K562 treated with DMSO at 1 percent for 4 hours (cell line): ENCODE data around the gene MAD2L1BP. TPM values are rescaled to one million over a fixed set of nuclear protein-coding genes. Genes with fewer than 3 reads are reported as not detected.

Experiments
- total RNA-seq: library from RNA; unstranded; fragments of 300-600 nt; gene quantifications from 2 replicates; pipeline ENCODE4 v1.2.3, GENCODE V29; 2022; ENCODE audit not compliant: insufficient read depth

MAD2L1BP gene, protein sequence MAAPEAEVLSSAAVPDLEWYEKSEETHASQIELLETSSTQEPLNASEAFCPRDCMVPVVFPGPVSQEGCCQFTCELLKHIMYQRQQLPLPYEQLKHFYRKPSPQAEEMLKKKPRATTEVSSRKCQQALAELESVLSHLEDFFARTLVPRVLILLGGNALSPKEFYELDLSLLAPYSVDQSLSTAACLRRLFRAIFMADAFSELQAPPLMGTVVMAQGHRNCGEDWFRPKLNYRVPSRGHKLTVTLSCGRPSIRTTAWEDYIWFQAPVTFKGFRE
- 64.2 and 69.6 TPM in 2 replicates for total RNA-seq

DNA sequence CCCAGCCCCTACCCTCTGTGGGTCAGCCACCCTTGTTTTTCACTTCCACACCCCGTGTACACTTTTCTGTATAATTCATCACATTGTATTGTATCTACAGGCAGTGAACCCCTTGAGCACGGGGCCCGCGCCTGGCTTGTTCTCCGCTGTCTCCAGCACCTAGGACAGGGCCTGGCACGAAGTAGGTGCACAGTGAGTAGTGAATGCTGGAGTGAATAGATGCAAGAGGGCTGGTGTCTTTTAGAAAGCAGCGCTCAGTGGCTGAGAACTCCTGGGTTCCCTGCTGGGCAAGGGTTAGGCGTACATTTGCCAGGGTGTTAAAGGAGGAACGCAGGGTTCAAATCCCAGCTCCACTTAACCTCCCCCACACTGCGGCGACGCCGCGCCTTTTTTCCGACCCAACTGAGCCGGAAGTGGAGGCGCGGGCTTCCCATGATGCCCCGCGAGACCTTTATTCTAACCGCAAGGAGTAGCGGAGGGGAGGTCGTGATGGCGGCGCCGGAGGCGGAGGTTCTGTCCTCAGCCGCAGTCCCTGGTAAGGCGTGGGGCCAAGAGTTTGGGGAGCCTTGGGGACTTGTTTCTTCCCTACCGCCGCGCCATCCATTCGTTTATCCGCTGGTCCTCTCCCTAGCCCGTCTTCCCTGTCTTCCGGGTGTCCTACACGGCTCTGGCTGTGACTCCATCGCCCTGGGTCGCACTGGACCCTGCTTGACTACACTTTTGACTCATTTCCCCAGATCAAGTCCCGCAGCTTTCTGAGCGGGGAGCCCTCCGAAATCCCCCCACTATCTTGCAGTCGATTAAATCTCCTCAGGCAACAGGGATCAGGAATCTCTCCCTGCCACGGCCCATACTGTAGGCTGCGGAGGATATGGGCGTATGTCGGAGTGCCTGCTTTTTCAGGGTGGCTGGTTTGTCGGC, at the start of gene MAD2L1BP:
Gene MAD2L1BP, plus strand, starts transcription at position 454 of the 921 bp plus-strand sequence. Its CDS starts 36 bp downstream, at position 490.

DNA sequence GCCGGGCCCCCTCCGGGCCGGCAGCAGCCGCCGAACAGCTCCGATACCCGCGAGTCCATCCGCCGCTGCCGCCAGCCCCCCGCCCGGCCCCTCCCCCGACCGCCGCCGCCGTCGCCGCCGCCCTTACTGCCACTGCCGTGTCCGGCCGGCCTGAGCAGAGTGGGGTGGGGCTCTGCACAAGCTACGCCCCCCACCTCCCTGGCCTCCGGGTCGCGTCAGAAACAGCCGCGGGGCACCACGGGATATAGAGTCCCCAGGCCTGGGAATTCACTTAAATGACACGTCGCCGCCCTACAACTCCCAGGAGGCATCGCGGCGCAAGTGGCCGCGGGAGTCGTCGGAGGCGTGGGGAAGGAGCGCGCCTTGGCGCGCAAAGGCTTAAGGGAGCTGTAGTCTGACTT, 6.5 kb upstream of the MAD2L1BP start, which contains the start of gene GTPBP2:
Gene GTPBP2, minus strand, starts transcription at position 161 of the 401 bp plus-strand sequence. Its CDS starts 102 bp downstream, at position 59.

DNA sequence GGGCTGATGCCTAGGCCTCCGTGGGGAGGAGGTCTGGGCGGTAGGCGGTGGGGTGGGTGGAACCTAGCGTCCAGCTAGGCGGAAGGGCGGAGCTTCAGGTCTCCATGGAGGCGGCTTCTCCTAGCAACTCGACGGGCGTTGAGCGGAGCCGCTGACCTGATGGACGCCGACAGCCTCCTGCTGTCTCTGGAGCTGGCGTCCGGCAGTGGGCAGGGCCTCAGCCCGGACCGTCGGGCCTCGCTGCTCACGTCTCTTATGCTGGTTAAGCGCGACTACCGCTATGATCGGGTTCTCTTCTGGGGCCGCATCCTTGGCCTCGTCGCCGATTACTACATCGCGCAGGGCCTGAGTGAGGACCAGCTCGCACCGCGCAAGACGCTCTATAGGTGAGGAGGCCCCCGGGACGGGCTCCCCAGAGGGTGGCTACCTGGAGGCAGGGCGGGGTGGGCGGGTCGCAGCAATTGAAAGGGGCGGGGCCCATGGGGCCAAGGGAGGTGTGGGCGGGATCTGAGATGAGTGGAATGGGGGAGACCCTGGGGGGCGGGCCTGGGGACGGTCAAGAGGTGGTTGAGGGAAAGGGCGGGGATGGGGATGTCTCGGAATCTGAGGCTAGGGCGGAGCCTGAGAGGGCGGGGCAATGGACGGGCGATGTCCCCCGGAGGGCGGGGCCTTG, 9.4 kb downstream of the MAD2L1BP start, which contains the start of gene RSPH9:
Gene RSPH9, plus strand, starts transcription at position 97 of the 673 bp plus-strand sequence. Its CDS starts 63 bp downstream, at position 160.

DNA sequence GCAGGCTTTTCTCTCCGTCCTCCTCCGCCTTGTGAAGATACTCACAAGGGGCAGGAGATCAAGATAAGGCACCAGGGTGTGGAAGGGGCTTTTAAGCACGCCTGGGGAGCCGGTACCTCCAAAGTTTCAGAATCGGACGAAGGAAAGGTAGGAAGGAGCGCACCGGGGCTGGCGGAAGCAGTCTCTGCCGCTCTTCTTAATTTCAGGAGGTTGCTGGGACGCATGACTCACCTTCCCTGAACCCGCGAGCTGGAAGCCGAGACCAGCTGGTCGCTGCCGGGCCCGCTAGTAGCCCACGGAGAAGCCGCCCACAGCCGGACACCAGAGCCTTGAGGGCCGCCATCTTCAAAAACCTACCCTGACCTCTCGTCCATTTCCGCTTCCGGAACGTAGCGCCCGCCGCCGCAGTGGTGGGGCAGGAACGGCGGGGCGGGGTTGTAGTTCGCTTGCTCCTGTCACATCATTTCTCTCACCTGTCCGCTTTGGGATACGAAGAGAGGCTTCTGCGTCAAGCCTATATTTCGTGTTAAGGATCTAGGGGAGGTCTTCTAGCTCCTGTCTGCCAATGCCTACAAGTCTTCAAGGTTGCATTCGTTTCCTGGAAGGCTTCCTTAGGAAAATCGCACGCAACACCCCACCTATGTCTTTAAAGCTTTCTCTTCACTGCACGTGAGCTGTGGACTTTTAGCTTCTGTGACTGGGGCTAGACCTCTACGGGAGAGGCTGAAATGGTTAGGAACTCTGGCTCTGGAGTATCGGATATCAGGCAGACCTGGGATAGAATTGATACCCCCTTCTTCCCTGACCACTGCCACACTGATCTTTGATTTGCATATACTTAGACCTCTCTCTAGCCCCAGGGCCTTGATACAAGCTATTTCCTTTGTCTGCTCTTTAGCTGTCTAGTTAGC, 52.1 kb downstream of the MAD2L1BP start, which contains the start of gene MRPS18A:
Gene MRPS18A, minus strand, starts transcription at position 355 of the 911 bp plus-strand sequence. Its CDS starts 12 bp downstream, at position 343.

Other genes starting within 250 kb of the MAD2L1BP start
- 11.9 and 15.4 TPM in 2 replicates for gene ABCC10, start 208.3 kb upstream of the MAD2L1BP start, total RNA-seq
- gene DLK2, start 180.3 kb upstream of the MAD2L1BP start, total RNA-seq, result 0.84 TPM in 1 of 2 replicates, not detected in the other
- gene TJAP1, start 158.3 kb upstream of the MAD2L1BP start, total RNA-seq, result 40.5 and 45.9 TPM in 2 replicates
- gene LRRC73, start 125.5 kb upstream of the MAD2L1BP start, total RNA-seq, result not detected in 2 replicates
- 136 and 148 TPM in 2 replicates for gene YIPF3, start 118.9 kb upstream of the MAD2L1BP start, total RNA-seq
- gene POLR1C, start 118.8 kb upstream of the MAD2L1BP start, total RNA-seq, result 47.9 and 51.3 TPM in 2 replicates
- gene XPO5, start 59.8 kb upstream of the MAD2L1BP start, total RNA-seq, result 54.7 and 66.2 TPM in 2 replicates
- 20.0 and 22.6 TPM in 2 replicates for gene POLH, start 59.7 kb upstream of the MAD2L1BP start, total RNA-seq
- gene GTPBP2, start 6.6 kb upstream of the MAD2L1BP start, total RNA-seq, result 122 and 156 TPM in 2 replicates
- 0.91 TPM in 1 of 2 replicates, not detected in the other for gene RSPH9, start 9.2 kb downstream of the MAD2L1BP start, total RNA-seq
- gene MRPS18A, start 52.0 kb downstream of the MAD2L1BP start, total RNA-seq, result 98.5 and 99.2 TPM in 2 replicates
- gene VEGFA, start 134.4 kb downstream of the MAD2L1BP start, total RNA-seq, result 188 and 209 TPM in 2 replicates